ENCODE measurements around the gene ST6GALNAC5.

DNA sequence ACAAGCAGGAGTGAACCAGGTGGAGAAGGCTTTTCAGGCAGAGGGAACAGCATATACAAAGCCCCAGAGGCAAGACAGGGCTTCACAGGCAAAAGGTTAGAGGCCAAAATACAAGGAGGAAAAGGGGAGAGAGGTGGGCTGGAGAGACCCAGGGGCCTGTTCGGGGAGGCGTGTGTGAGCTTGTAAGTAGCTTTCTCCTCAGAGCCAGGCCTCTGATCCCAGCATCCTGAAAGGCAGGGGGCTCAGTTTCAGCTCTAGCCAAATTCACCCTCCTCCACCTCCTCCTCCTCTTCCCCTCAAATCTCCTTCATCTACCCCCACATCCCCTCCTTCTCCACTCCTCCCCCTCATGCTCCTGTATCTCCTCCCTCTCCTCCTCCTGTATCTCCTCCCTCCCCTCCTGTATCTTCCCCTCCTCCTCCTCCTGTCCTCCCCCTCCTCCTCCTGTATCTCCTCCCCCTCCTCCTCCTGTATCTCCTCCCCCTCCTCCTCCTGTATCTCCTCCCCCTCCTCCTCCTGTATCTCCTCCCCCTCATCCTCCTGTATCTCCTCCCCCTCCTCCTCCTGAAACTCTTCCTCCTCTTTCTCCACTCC, 148.6 kb downstream of the ST6GALNAC5 start:
- TF ChIP-seq, protein P1, sequence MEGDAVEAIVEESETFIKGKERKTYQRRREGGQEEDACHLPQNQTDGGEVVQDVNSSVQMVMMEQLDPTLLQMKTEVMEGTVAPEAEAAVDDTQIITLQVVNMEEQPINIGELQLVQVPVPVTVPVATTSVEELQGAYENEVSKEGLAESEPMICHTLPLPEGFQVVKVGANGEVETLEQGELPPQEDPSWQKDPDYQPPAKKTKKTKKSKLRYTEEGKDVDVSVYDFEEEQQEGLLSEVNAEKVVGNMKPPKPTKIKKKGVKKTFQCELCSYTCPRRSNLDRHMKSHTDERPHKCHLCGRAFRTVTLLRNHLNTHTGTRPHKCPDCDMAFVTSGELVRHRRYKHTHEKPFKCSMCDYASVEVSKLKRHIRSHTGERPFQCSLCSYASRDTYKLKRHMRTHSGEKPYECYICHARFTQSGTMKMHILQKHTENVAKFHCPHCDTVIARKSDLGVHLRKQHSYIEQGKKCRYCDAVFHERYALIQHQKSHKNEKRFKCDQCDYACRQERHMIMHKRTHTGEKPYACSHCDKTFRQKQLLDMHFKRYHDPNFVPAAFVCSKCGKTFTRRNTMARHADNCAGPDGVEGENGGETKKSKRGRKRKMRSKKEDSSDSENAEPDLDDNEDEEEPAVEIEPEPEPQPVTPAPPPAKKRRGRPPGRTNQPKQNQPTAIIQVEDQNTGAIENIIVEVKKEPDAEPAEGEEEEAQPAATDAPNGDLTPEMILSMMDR (conservative IDR thresholded peaks at IDR 0.05; ENCODE audit: low read length) = no peak
- no peak for TF ChIP-seq EZH2phosphoT487 (IDR thresholded peaks at IDR 0.05; ENCODE audit: borderline replicate concordance)
